ENCODE data around the gene CD226. TPM values are rescaled to one million over a fixed set of nuclear protein-coding genes. Genes with fewer than 3 reads are reported as not detected.

Gene CD226
- total RNA-seq = 1.0 TPM

- no peak within 1 kb of the TSS for H3K27ac ChIP-seq (ENCODE audit: low read depth, low read length)
- no peak within 1 kb of the TSS for H3K4me3 ChIP-seq (ENCODE audit: low read length in 3 of 3)
- H3K4me1 ChIP-seq (ENCODE audit: control insufficient read depth in 3 of 3, insufficient read depth in 3 of 3, low read length in 3 of 3) = peaks cover 0 to 5% (median 0%) of the 10 kb centered on the region in 3 donors
- H3K9ac ChIP-seq (ENCODE audit: low read depth in 1 of 3, low read length in 3 of 3) = no peak within 1 kb of the TSS
- H3K9me3 ChIP-seq (ENCODE audit: control insufficient read depth in 3 of 3, low read length in 3 of 3) = no peaks in the 10 kb centered on the region
- no peaks in the 10 kb centered on the region for H3K27me3 ChIP-seq (ENCODE audit: control insufficient read depth in 3 of 3, insufficient read depth in 3 of 3, low read length in 3 of 3)
- no peaks in the 10 kb centered on the region for H3K36me3 ChIP-seq (ENCODE audit: control insufficient read depth in 3 of 3, insufficient read depth in 3 of 3, low read length in 3 of 3)
These were observed at the start of gene CD226 for GRCh38 chr18:69947361-69948133. Gene CD226, minus strand, starts transcription at chr18:69947873. Its CDS starts 467 bp downstream, at chr18:69947406.

DNA sequence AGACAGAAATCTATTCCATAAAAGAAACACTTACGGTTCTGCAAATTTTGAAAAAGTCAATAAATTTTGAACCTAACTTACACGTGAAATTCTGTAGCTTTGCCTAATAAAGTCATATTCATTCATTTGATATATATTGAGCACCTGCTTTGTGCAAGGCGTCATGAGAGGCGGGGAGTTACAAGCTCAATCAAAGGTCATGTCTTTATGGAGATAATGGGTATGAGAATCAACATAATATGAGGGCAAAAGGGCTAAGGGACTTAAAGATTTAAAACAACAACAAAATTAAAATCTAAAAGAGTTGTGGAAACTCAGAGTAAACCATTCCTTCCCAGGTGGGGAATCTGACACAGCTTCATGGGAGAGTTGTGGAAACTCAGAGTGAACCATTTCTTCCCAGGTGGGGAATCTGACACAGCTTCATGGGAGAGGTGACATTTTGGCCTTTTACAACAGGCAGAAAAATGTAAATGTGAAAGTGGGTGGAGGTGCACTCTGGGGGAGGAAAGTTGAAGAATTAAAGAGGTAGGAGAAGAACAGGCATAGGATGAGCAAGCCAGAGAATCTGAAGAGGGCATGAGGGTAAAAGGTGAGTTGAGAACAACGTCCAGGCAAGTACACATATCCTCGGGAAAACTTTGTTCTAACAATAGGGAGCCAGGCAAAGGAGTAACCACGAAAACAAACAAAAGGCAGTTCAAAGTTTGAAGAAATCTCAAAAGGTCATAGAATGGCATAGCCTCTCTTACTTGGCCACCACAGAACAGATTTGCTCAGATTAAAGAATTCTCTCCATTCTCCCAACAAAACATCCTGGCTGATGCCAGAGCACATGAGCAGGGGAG lies 49.5 kb upstream of the CD226 start:
- no peaks in the 10 kb centered on the region for H3K9me3 ChIP-seq (ENCODE audit: control insufficient read depth in 3 of 3, low read length in 3 of 3)
- H3K36me3 ChIP-seq (ENCODE audit: control insufficient read depth in 3 of 3, insufficient read depth in 3 of 3, low read length in 3 of 3) = peaks cover 3 to 8% (median 7%) of the 10 kb centered on the region in 3 donors
- no peak overlapping the region for H3K4me3 ChIP-seq (ENCODE audit: low read length in 3 of 3)
- H3K9ac ChIP-seq (ENCODE audit: low read depth in 1 of 3, low read length in 3 of 3) = no peak overlapping the region
- H3K4me1 ChIP-seq (ENCODE audit: control insufficient read depth in 3 of 3, insufficient read depth in 3 of 3, low read length in 3 of 3) = peaks cover 0 to 3% (median 2%) of the 10 kb centered on the region in 3 donors
- H3K27ac ChIP-seq (ENCODE audit: low read depth, low read length) = no peak overlapping the region
- H3K27me3 ChIP-seq (ENCODE audit: control insufficient read depth in 3 of 3, insufficient read depth in 3 of 3, low read length in 3 of 3) = no peaks in the 10 kb centered on the region

DNA sequence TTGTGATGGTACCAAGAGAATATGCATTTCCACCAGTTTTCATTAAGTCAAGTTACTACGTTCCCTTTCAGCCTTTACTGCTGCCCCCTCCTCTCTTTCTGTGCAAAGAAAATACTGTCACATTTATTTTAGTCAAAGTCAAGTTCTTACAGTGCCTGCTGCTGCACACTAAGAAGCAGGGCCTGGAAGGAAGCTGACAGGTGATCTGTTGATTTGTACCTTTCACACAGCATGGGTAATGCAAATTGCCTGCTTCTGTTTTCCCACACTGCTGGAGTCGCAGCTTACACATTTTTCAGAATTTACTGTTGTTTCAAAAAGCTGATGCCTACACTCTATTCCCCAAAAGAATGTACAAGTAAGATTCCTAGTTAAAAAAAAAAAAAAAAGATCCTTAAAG lies 48.7 kb upstream of the CD226 start:
- H3K9ac ChIP-seq (ENCODE audit: low read depth in 1 of 3, low read length in 3 of 3) = no peak overlapping the region
- no peaks in the 10 kb centered on the region for H3K9me3 ChIP-seq (ENCODE audit: control insufficient read depth in 3 of 3, low read length in 3 of 3)
- no peak overlapping the region for H3K4me3 ChIP-seq (ENCODE audit: low read length in 3 of 3)
- H3K36me3 ChIP-seq (ENCODE audit: control insufficient read depth in 3 of 3, insufficient read depth in 3 of 3, low read length in 3 of 3) = peaks cover 3 to 5% (median 4%) of the 10 kb centered on the region in 3 donors
- H3K27ac ChIP-seq (ENCODE audit: low read depth, low read length) = no peak overlapping the region
- no peaks in the 10 kb centered on the region for H3K27me3 ChIP-seq (ENCODE audit: control insufficient read depth in 3 of 3, insufficient read depth in 3 of 3, low read length in 3 of 3)
- peaks cover 0 to 3% (median 2%) of the 10 kb centered on the region in 3 donors for H3K4me1 ChIP-seq (ENCODE audit: control insufficient read depth in 3 of 3, insufficient read depth in 3 of 3, low read length in 3 of 3)

GRCh38 chr18:69995774-69996173 lies 48.1 kb upstream of the CD226 start:
- H3K36me3 ChIP-seq (ENCODE audit: control insufficient read depth in 3 of 3, insufficient read depth in 3 of 3, low read length in 3 of 3) = peaks cover 0 to 4% (median 3%) of the 10 kb centered on the region in 3 donors
- no peak overlapping the region for H3K27ac ChIP-seq (ENCODE audit: low read depth, low read length)
- H3K27me3 ChIP-seq (ENCODE audit: control insufficient read depth in 3 of 3, insufficient read depth in 3 of 3, low read length in 3 of 3) = no peaks in the 10 kb centered on the region
- no peak overlapping the region for H3K9ac ChIP-seq (ENCODE audit: low read depth in 1 of 3, low read length in 3 of 3)
- peaks cover 0 to 3% (median 2%) of the 10 kb centered on the region in 3 donors for H3K4me1 ChIP-seq (ENCODE audit: control insufficient read depth in 3 of 3, insufficient read depth in 3 of 3, low read length in 3 of 3)
- H3K4me3 ChIP-seq (ENCODE audit: low read length in 3 of 3) = no peak overlapping the region
- H3K9me3 ChIP-seq (ENCODE audit: control insufficient read depth in 3 of 3, low read length in 3 of 3) = no peaks in the 10 kb centered on the region

DNA sequence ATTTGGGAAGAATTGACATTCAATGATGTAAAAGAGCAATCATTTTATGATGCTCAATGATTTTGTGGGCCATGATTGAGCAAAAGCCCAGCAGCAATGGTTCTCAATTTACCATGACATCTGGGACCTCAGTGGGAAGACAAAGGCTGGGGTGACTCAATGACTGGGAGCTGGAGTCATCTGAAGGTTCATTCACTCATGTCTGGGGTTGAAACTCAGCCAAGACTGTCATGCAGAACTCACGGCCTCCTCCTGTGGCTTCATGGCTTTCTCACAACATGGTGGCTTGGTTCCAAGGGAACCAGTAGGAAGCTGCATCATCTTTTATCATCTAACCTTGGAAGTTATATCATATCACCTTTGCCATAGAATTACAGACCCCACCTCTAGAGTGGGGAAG lies 45.1 kb upstream of the CD226 start:
- no peak overlapping the region for H3K27ac ChIP-seq (ENCODE audit: low read depth, low read length)
- H3K36me3 ChIP-seq (ENCODE audit: control insufficient read depth in 3 of 3, insufficient read depth in 3 of 3, low read length in 3 of 3) = peaks cover 0 to 4% (median 3%) of the 10 kb centered on the region in 3 donors
- H3K4me1 ChIP-seq (ENCODE audit: control insufficient read depth in 3 of 3, insufficient read depth in 3 of 3, low read length in 3 of 3) = no peaks in the 10 kb centered on the region
- no peaks in the 10 kb centered on the region for H3K27me3 ChIP-seq (ENCODE audit: control insufficient read depth in 3 of 3, insufficient read depth in 3 of 3, low read length in 3 of 3)
- H3K9ac ChIP-seq (ENCODE audit: low read depth in 1 of 3, low read length in 3 of 3) = no peak overlapping the region
- H3K9me3 ChIP-seq (ENCODE audit: control insufficient read depth in 3 of 3, low read length in 3 of 3) = no peaks in the 10 kb centered on the region
- no peak overlapping the region for H3K4me3 ChIP-seq (ENCODE audit: low read length in 3 of 3)

GRCh38 chr18:69987870-69988269 lies 40.2 kb upstream of the CD226 start:
- Histone ChIP-seq H3K27me3 (ENCODE audit: control insufficient read depth in 3 of 3, insufficient read depth in 3 of 3, low read length in 3 of 3) (no peaks in the 10 kb centered on the region), H3K9me3 (ENCODE audit: control insufficient read depth in 3 of 3, low read length in 3 of 3) (no peaks in the 10 kb centered on the region), H3K9ac (ENCODE audit: low read depth in 1 of 3, low read length in 3 of 3) (no peak overlapping the region), H3K4me3 (ENCODE audit: low read length in 3 of 3) (no peak overlapping the region), H3K36me3 (ENCODE audit: control insufficient read depth in 3 of 3, insufficient read depth in 3 of 3, low read length in 3 of 3) (peaks cover 0 to 3% (median 0%) of the 10 kb centered on the region in 3 donors), H3K4me1 (ENCODE audit: control insufficient read depth in 3 of 3, insufficient read depth in 3 of 3, low read length in 3 of 3) (no peaks in the 10 kb centered on the region), H3K27ac (ENCODE audit: low read depth, low read length) (no peak overlapping the region)

DNA sequence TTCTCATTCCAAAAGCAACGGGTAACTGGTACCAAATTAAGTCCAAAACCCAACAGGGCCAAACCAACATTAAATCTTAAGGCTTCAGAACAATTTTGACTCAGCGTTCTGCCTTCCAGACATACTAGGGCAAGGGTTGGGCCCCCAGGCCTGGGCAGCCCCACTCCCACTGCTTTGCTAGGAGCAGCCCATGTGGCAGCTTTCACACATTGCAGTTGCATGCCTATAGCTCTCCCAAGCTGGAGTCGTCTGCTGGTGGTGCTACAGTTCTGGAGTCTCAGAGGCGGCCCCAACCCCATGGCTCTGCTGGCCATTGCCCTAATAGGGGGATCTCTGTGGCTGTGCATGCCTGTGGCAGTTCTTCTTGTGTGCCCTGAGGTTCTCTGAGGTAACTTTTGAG lies 37.6 kb upstream of the CD226 start:
- Histone ChIP-seq H3K27me3 (ENCODE audit: control insufficient read depth in 3 of 3, insufficient read depth in 3 of 3, low read length in 3 of 3) (no peaks in the 10 kb centered on the region), H3K9ac (ENCODE audit: low read depth in 1 of 3, low read length in 3 of 3) (no peak overlapping the region), H3K4me3 (ENCODE audit: low read length in 3 of 3) (no peak overlapping the region), H3K9me3 (ENCODE audit: control insufficient read depth in 3 of 3, low read length in 3 of 3) (no peaks in the 10 kb centered on the region), H3K27ac (ENCODE audit: low read depth, low read length) (no peak overlapping the region), H3K36me3 (ENCODE audit: control insufficient read depth in 3 of 3, insufficient read depth in 3 of 3, low read length in 3 of 3) (no peaks in the 10 kb centered on the region), H3K4me1 (ENCODE audit: control insufficient read depth in 3 of 3, insufficient read depth in 3 of 3, low read length in 3 of 3) (no peaks in the 10 kb centered on the region)

- peaks cover 0 to 1% (median 0%) of the 10 kb centered on the region in 3 donors for H3K9me3 ChIP-seq (ENCODE audit: control insufficient read depth in 3 of 3, low read length in 3 of 3)
- no peaks in the 10 kb centered on the region for H3K4me1 ChIP-seq (ENCODE audit: control insufficient read depth in 3 of 3, insufficient read depth in 3 of 3, low read length in 3 of 3)
- H3K9ac ChIP-seq (ENCODE audit: low read depth in 1 of 3, low read length in 3 of 3) = no peak overlapping the region
- no peaks in the 10 kb centered on the region for H3K27me3 ChIP-seq (ENCODE audit: control insufficient read depth in 3 of 3, insufficient read depth in 3 of 3, low read length in 3 of 3)
- no peak overlapping the region for H3K27ac ChIP-seq (ENCODE audit: low read depth, low read length)
- no peak overlapping the region for H3K4me3 ChIP-seq (ENCODE audit: low read length in 3 of 3)
- H3K36me3 ChIP-seq (ENCODE audit: control insufficient read depth in 3 of 3, insufficient read depth in 3 of 3, low read length in 3 of 3) = peaks cover 0 to 5% (median 2%) of the 10 kb centered on the region in 3 donors
These were observed 34.7 kb upstream of the CD226 start for GRCh38 chr18:69982417-69982816.

- H3K36me3 ChIP-seq (ENCODE audit: control insufficient read depth in 3 of 3, insufficient read depth in 3 of 3, low read length in 3 of 3) = peaks cover 0 to 5% (median 2%) of the 10 kb centered on the region in 3 donors
- H3K27me3 ChIP-seq (ENCODE audit: control insufficient read depth in 3 of 3, insufficient read depth in 3 of 3, low read length in 3 of 3) = no peaks in the 10 kb centered on the region
- no peak overlapping the region for H3K27ac ChIP-seq (ENCODE audit: low read depth, low read length)
- peaks cover 0 to 6% (median 2%) of the 10 kb centered on the region in 3 donors for H3K9me3 ChIP-seq (ENCODE audit: control insufficient read depth in 3 of 3, low read length in 3 of 3)
- no peaks in the 10 kb centered on the region for H3K4me1 ChIP-seq (ENCODE audit: control insufficient read depth in 3 of 3, insufficient read depth in 3 of 3, low read length in 3 of 3)
- no peak overlapping the region for H3K9ac ChIP-seq (ENCODE audit: low read depth in 1 of 3, low read length in 3 of 3)
- no peak overlapping the region for H3K4me3 ChIP-seq (ENCODE audit: low read length in 3 of 3)
These were observed 34.3 kb upstream of the CD226 start for GRCh38 chr18:69981948-69982347.
